HT1080 (cell line): ENCODE measurements around the gene RPL29. TPM values are rescaled to one million over a fixed set of nuclear protein-coding genes. Genes with fewer than 3 reads are reported as not detected.
"Not testable (repeated sequence)": the region's sequence is repeated elsewhere in the genome, so short reads cannot be mapped to it uniquely, and the experiment has no call there.

Experiments used
- DNase-seq: peaks from one replicate; pipeline ENCODE4 v3.0.0-alpha.2; 2015; ENCODE audit warnings: low read depth
- total RNA-seq: library from RNA; depleted of rRNA; stranded (reverse); fragments of >200 nt; shearing (Covaris generic); gene quantifications from 2 replicates; pipeline ENCODE4 v1.2.3, GENCODE V29; 2014

RPL29 gene
- total RNA-seq, 1 experiment from 2014 or later, result 1,388 TPM

DNA sequence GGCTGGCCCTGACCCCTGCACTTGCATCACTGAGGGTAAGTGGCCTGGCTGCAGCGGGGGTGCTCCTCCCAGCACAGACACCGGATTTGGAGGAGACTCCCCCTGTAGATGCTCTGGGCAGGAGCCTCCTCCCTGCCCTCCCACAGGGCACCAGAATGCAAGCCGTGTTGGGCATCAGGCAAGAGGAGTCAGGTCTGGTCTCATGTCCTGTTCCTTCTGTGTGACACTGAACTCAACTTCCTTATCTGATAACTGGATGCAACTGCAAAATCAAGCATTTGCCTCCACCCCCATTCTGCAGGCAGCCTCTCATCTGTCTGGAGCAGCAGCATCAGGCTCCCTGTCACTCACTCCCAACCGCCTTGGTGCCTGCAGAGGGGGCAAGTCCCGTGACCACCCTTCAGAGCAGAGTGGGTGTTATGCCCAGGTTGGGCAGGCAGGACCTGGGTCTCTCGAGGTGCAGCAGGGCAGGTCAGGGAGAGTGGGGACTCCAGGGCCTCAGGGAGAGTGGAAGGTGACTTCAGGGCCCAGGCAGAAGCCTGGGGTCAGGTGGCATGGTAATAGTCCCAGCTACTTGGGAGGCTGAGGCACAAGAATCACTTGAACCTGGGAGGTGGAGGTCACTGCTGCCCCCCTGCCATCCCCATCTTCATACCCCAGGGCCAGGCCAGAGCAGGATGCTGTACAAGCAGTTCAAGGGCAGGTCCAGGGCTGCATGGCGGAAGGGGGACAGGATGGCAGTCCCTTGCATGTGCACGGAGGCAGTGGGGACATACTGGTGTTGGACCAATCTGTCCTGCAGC, 10.5 kb upstream of the RPL29 start:
- no peak for DNase-seq

DNA sequence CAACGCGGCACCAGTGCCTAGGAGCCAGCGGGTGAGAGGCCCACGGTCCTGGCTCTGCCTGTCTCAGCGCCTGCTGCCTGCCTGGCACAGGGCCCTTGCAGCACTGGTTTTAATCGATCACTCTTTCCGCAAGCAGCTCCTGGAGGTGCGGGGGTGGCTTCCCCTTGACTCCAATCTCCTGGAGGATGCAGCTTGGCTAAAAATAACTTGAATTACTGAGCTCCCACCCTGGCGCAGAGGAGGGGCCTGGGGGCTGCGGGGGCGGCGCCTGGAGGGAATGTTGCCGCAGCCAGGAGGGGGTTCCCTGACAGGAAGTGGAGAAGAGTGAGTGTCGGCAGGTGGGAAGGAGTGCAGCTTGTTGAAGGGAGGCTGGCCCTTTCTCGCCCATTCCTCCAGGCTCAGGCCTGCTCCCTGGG, 9.9 kb upstream of the RPL29 start:
- DNase-seq, result no peak

DNA sequence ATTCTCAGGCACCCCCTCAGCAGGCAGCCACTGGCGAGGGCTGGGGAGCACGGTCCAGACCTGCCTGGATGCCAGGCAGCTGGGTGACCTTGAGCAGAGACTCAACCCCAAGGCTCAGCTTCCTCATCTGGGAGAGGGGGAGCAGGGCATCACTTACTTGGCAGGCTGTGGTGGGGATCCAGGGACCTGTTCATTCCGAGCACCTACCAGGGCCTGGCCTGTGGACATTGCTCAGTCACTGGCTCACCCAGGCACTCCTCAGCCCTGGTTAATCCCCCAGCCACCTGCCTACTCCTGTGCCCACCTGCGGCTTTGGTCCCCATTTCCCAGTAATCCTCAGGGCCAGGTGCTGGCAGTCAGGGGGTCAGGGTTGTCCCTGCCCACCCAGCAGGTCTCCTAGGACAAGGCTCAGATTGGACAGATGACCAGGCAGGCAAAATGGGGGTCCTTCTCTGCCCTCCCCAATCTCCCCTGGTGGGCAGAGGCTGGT, 9.3 kb upstream of the RPL29 start:
- no peak for DNase-seq

DNA sequence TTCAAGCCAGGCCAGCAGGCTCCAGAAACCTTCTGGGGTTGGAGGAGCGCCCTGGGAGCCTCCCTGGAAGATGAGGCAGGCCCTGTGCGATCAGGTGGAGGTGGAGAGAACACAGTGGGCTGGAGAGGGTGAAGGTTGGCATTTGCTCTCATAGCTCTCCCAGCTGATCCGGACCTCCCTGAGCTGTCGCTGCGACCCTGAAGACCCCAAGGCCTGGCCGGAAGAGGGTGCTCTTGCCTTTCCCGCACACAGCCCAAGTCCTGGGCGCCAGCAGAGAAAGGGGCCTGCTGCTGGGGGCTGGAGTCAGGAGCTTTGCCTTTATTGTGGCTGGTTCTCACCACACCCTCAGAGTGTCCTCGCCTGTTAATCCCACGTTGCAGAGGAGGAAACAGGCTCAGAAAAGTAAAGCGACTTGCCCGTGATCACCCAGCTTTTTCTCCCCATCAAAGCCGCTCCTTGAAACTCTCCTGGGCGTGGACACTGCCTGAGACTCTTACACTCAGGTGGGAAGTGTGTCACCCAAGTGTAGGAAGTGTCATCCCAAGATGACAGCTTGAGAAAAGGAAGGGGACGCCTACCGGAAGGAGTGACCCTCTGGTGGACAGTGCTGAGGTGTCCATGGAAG, 8.6 kb upstream of the RPL29 start:
- DNase-seq, result peak; percentile 65

DNA sequence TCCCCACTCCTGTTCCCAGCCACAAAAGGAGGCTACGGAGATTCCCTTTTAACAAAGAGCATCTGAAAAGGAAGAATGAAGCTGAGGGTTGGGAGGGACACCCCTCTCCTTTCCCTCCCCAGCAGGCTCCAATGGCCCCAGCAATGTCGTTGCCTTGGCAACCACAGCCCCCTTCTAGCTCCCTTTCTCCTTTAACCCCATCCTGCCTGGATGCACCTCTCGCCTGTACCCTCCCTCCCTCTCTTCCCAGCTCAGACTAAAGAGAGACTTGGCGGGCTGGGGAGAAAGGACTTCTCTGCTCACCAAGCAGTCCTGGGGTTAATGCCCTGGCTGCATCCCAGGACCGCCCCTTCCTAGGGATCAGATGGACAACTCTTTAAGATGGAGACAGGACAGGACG, 7.1 kb upstream of the RPL29 start:
- DNase-seq, result no peak

DNA sequence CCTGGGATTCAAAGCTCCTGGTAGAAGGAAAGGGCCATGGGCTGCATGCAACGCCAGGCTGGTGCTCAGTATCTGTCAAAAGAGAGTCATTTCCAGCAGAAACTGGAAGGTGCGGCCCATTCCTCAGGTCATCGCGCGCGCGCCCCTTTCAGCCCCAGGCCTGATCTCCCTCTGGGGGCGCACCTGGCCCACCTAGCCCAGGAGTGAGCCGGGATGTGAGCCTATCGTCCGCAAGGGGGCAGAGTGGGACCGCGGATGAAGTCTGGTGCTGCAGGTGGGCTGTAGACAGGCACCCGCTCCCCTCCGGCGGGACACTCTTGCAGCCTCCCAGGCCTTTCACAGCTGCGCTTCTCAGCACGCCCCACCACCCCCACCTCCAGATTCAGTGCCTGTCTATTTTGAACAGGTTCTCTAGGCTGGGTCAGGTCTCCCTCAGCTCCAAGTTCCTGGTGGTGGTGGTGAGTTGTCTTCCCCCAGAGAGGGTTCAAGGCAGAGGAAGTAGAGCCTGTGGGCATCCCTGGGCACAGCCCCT, 5.8 kb upstream of the RPL29 start:
- peak; percentile 72 for DNase-seq

DNA sequence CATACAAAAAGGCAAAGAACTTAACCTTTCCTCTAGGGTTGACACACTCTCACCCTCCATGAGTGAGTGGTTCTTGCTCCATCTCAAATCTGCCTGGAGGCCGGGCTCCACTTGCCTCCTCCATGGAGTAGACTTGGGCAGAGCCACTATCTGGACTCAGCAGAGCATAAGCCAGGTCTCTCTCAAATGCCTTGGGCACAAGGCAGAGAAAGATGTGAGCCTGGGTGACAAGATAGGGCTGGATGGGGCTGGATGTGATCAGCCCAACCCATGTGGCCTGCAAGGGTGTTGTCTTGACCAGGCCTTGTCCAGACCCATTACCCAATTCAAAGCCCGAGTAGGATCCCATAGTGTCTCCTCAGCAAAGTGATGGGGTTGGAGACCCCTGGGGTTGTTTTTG, 4.2 kb upstream of the RPL29 start:
- no peak for DNase-seq

DNA sequence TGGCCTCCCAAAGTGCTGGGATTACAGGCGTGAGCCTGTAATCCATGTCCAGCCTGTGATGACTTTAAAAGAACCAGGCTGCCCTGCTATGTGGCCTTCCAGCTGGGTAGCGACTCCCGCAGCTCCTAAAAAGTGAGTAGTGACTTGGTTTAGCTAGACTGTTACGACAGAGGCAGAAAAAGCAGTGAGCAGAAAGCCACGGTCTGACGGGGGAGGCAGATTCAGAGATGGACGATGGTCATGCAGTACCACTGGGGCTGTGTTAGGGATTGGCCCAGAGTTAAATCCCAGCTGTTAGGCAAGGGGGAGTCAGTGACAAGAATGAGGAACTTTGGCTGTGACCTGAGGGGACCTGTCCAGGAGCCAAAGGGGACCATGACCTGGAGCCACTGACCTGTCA, 3.1 kb upstream of the RPL29 start:
- DNase-seq, result no peak

DNA sequence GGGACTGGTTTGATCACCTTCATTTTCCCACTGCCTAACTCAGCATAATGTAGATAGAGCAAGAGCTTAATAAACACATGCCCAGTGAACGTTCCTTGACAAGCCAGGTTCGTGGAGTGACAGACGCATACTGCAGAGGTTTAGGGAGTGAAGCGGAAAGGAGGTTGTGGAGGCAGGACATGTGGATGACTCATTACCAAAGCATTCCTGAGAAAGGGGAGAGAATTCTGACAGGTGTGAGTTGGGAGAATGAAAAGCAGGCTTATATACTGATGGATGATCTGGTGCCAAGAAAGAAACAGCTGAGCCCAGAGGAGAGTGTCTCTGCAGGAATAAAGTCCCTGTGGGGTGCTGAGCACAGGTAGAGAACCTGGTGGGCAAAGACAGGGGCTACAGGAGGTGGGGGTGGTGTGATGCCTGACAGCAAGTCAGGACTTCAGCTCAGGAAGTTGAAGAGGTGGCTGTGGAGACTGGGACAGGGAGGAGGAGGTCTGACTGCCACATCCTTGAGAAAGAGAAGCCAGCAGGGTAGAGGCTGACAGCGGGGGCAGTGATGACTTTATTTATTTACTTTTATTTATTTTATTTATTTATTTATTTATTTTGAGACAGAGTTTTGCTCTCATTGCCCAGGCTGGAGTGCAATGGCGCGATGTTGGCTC, 2.4 kb upstream of the RPL29 start:
- DNase-seq, result peak; percentile 81

DNA sequence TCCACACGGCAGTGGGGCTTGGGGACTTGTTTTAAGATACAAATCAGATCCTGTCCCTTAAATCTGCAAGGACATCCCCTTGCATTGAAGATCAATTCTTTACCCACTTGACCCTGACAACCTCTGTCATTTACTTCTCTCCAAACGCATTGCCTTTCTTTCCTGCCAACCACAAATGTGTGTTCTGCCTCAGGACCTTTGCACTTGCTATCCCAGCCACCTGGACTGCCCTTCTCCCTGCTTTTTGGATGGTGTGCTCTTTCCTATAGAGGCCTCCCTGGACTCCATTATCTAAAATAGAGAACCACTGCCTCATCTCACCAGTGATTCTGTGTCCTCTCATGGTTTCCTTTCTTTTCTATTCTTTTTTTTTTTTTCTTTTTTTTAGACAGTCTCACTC, 1.5 kb upstream of the RPL29 start:
- no peak for DNase-seq

DNA sequence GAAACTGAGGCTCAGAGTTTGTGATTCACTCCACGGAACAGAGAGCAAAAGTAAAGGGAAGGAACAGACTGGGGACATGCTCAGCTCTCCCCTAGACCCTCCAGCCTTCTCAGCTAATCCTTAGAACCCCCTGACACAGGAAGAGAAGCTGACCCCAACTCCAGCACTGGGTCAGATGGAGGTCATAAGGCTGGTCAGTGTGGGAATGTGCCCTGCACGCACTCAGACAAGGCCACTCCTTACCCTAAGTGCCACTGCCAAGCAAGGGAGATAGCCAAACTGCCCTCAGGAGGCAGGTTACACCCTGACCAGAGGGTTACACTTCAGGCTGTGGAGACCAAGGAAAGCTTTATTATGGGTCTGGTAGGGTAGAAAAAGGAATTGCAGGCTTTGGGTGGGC, 1.2 kb downstream of the RPL29 start:
- DNase-seq, result no peak

DNA sequence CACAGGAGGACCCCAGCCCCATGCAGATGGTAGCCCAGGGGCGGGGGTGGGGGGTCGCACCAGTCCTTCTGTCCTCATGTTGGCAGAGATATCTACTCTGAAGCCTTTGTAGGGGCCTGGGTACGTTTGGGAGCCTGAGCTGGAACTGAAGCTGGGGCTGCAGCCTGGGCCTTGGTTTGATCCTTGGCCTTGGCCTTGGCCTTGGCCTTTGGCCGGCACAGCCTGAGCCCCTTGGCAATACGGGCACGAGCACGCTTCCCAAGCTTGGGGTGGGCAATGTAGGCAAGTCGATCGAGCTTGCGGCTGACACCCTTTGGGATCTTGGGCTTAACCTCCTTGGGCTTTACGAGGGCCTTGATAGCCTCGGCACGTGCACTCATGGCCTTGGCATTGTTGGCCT, 2.0 kb downstream of the RPL29 start:
- not testable (repeated sequence) for DNase-seq

DNA sequence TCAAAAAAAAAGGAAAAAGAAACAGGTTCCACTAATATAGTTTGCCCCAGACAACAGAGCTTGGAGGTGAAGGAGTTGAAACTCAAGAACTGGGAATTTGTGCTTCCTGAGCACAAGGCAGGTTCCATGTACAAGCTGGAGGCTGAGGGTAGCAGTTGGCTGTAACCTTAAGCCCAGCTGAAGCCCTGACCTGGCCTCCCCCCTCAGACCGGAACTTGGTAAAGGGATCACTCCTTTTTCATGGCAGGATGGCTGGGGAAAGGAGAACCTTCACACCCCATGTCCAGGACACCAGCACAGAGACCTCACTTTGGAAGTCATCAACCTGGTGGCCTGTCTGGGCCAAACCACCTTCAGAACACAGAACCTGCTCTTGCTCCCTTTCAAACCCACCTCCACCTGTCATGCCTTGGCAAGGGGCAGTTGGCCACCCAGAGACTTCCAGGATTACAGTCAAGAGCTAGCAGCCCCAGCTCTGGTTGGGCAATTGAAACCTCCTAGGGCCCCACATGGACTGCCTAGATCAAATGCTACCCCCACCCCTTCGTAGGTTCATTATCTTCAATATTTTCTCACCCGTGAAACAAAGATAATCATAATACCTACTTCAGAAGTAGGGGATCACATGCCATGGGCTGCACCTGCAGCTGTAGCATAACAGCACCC, 3.5 kb downstream of the RPL29 start:
- DNase-seq, result no peak

DNA sequence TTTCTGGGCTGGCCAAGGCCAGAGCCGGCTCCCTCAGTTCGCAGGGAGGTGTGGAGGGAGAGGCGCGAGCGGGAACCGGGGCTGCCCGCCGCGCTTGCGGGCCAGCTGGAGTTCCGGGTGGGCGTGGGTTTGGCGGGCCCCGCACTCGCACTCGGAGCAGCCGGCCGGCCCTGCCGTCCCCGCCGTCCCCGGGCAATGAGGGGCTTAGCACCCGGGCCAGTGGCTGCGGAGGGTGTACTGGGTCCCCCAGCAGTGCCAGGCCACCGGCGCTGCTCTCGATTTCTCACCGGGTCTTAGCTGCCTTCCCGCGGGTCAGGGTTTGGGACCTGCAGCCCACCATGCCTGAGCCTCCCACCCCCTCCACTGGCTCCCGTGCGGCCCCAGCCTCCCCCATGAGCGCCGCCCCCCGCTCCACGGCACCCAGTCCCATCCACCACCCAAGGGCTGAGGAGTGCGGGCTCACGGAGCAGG, 5.2 kb downstream of the RPL29 start:
- not testable (repeated sequence) for DNase-seq

DNA sequence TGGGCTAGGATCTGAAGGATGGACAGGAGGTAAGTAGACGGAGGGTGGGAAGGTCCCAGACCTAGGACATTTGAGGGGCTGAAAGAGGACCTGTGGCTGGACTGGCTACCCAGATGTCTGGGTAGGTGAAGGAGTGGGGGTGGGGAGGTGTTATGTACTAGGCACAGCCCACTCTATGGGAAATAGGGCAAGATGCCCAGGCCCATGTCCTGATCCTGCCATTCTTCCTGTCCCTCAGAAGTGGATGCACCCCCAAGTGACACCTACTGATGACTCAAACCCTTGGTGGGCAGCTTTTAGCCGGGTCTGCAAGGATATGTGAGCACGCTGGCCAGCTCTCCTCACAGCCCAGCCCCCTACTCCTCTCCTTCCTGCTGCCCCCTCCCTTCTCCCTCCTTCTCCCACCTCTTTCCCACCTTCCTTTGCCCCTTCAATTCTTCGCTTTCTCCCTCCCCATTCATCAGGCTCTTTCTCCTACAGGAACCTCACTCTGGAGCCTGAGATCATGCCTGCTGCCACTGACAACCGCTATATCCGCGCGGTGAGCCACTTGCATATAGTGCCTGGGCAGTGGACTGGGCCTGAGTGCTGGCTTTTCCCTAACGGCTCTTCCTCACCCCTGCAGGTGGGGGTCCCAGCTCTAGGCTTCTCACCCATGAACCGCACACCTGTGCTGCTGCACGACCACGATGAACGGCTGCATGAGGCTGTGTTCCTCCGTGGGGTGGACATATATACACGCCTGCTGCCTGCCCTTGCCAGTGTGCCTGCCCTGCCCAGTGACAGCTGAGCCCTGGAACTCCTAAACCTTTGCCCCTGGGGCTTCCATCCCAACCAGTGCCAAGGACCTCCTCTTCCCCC, 7.2 kb downstream of the RPL29 start:
- no peak for DNase-seq

DNA sequence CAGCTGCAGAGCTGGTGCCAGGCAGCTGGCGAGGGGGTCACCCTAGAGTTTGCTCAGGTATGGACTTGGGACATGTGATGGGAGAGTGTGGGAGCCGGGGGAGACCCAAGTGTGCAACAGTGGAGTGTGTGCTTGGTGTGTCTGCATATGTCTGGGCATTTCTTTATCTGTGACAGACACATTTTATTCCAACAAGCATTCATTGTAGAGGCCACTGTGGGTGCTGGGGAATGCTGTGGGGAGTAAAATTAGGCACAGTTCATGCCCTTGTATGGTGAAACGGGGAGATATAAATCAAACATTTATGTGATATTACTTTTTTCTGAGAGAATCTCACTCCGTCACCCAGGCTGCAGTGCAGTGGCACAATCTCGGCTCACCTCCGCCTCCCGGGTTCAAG, 8.1 kb downstream of the RPL29 start:
- no peak for DNase-seq

DNA sequence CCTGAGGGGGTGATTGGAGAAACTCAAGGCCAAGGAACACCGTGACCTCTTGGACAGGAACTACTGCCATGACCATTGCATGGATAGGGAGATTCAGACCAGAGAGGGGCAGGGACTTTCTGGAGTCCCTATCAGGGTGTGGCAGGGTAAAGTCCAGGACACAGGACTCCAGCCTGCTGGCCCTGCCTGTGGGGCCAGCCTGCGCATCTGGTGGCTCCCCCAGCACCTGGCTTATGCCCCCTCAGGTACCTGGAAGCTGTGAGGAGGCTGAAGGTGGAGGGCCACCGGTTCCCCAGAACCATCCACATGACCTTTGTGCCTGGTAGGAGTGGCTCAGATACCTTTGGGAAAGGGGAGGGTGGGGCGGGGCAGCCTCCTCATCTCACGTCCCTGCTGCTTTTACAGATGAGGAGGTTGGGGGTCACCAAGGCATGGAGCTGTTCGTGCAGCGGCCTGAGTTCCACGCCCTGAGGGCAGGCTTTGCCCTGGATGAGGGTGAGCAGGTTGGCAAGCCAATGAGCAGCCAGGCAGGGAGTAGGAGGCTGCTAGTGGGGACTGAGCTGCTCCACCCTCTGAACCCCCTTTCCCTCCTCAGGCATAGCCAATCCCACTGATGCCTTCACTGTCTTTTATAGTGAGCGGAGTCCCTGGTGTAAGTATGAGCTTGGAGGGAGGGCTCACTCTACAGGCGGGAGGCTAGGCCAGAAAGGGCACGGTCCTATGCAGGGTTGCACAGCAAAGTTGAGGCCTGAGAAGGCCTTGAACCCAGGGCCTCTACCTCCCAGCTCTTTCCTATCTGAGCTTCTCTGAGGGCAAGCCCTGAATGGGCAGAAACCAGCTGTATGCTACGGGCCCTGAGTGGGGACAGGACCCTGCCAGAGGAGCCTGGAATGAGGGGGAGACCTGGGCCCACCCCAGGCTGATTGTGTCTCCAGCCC, 9.4 kb downstream of the RPL29 start:
- DNase-seq, result no peak

DNA sequence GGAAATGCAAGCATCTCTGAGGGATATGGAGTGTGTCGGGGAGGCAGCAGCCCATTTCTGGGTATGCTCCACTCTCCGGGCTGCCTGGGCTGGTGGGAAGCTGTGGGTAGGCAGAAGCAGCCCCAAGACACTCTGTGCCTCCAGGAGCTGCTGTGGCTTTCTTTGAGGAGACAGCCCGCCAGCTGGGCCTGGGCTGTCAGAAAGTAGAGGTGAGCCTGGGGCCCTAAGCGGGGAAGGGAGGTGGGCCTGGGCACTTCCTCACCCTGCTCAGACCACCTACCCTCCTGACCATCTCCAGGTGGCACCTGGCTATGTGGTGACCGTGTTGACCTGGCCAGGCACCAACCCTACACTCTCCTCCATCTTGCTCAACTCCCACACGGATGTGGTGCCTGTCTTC, 10.6 kb downstream of the RPL29 start:
- no peak for DNase-seq

DNA sequence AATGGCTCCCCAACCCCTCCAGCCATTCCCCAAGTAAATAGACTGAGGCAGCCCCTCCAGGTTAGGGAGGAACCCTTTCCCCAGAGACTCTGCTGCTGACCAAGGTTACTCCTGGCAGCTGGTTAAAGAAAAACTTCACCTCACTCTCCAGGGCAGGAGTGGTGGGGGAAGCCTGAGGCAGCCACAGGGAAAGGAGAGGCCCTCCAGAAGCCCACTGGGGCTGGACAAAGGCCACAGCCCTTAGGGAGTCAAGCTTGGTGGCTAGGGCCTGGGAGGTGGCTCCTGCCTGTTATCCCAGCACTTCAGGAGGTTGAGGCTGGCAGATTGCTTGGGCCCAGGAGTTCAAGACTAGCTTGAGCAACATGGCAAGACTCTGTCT, 11.4 kb downstream of the RPL29 start:
- DNase-seq, result no peak
